ENCODE results near the gene PRPF8. TPM values are rescaled to one million over a fixed set of nuclear protein-coding genes. Genes with fewer than 3 reads are reported as not detected.
A peak's percentile ranks its signal among the peaks of the same experiment; 100 is the strongest.
"Not testable (repeated sequence)": the region's sequence is repeated elsewhere in the genome, so short reads cannot be mapped to it uniquely, and the experiment has no call there.

PRPF8 gene
- total RNA-seq, 2 donors from 2014 or later: 332 to 390 TPM

DNA sequence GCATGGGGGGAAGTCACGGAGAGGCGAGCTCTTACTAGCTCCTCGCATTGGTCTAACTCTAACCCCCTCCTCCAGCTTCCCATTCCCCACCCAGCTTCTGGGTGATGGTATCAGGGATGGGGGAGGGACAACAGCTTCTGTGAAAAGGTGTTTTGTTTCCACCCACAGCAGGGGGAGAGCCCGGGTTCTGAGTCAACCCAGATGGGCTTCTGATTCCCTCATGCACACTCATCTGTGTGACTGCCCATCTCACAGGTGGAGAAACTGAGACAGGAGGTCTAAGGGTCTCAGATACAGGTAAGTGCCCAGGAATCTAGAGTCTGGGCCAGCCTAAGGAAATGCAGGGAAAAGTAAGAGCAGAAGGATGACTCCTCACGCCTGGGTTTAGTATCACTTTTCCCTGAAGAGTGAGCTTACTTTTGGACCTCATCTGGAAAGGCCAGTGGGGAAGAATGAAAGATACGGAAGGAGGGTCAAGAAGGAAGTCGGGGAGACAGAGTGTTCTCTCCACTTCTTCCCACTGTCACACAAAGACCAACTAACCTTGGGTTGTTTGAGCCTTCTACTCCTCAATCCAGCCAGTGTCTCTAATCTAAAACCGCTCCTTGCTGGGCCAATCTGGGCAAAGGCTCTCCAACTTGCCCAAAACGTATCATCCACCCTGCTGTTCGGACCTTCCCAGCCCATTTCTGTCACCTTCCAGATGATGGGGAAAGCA, 28.7 kb upstream of the PRPF8 start:
- DNase-seq (no peak), ATAC-seq (replicated peaks in 1 of 2) (no peak)
- peaks cover 29% of the 10 kb centered on the region for H3K27me3 Mint-ChIP-seq (ENCODE audit: low read depth)
- H3K9me3 Mint-ChIP-seq: no peaks in the 10 kb centered on the region
- peak overlapping the region in 1 of 2 donors; percentile 31 for H3K4me3 Mint-ChIP-seq
- H3K36me3 Mint-ChIP-seq (ENCODE audit: insufficient read depth in 2 of 2): peaks cover 0 to 7% of the 10 kb centered on the region in 2 donors
- H3K27ac Mint-ChIP-seq: no peak overlapping the region
- peaks cover 47% of the 10 kb centered on the region for H3K4me1 Mint-ChIP-seq (ENCODE audit: low read depth)

GRCh38 chr17:1712271-1712670, 27.6 kb upstream of the PRPF8 start:
- peaks cover 35% of the 10 kb centered on the region for H3K27me3 Mint-ChIP-seq (ENCODE audit: low read depth)
- H3K4me1 Mint-ChIP-seq (ENCODE audit: low read depth): peaks cover 38% of the 10 kb centered on the region
- no peak for ATAC-seq (replicated peaks in 1 of 2)
- no peak for DNase-seq
- no peaks in the 10 kb centered on the region for H3K9me3 Mint-ChIP-seq
- H3K27ac Mint-ChIP-seq: no peak overlapping the region
- peak overlapping the region in 1 of 2 donors; percentile 78 for H3K4me3 Mint-ChIP-seq
- peaks cover 0 to 7% of the 10 kb centered on the region in 2 donors for H3K36me3 Mint-ChIP-seq (ENCODE audit: insufficient read depth in 2 of 2)

GRCh38 chr17:1711804-1712203, 27.1 kb upstream of the PRPF8 start:
- H3K27me3 Mint-ChIP-seq (ENCODE audit: low read depth): peaks cover 37% of the 10 kb centered on the region
- ATAC-seq (replicated peaks in 1 of 2) (no peak), DNase-seq (no peak)
- H3K4me3 Mint-ChIP-seq: peak overlapping the region; percentile 76 to 78
- H3K27ac Mint-ChIP-seq: peak overlapping the region; percentile 75
- no peaks in the 10 kb centered on the region for H3K9me3 Mint-ChIP-seq
- H3K4me1 Mint-ChIP-seq (ENCODE audit: low read depth): peaks cover 35% of the 10 kb centered on the region
- H3K36me3 Mint-ChIP-seq (ENCODE audit: insufficient read depth in 2 of 2): peaks cover 0 to 4% of the 10 kb centered on the region in 2 donors

- ATAC-seq (replicated peaks in 1 of 2): no peak
- Mint-ChIP-seq H3K4me3 (peak overlapping the region; percentile 76 to 78), H3K27me3 (ENCODE audit: low read depth) (peaks cover 37% of the 10 kb centered on the region), H3K27ac (peak overlapping the region; percentile 75), H3K36me3 (ENCODE audit: insufficient read depth in 2 of 2) (peaks cover 0 to 2% of the 10 kb centered on the region in 2 donors), H3K4me1 (ENCODE audit: low read depth) (peaks cover 35% of the 10 kb centered on the region), H3K9me3 (no peaks in the 10 kb centered on the region)
- DNase-seq: no peak
Measured at GRCh38 chr17:1710807-1711553, 26.3 kb upstream of the PRPF8 start.

- Mint-ChIP-seq H3K36me3 (ENCODE audit: insufficient read depth in 2 of 2) (peaks cover 0 to 2% of the 10 kb centered on the region in 2 donors), H3K4me3 (peak within 1 kb of the TSS; percentile 76 to 78), H3K27me3 (ENCODE audit: low read depth) (peaks cover 42% of the 10 kb centered on the region), H3K27ac (peak within 1 kb of the TSS; percentile 75), H3K9me3 (no peaks in the 10 kb centered on the region), H3K4me1 (ENCODE audit: low read depth) (peaks cover 34% of the 10 kb centered on the region)
- ATAC-seq (replicated peaks in 1 of 2) (peak; percentile 46 to 60), DNase-seq (peak; percentile 27 to 53)
Measured at GRCh38 chr17:1709971-1710806, 25.5 kb upstream of the PRPF8 start, which contains the start of gene TLCD2. TLCD2 (minus strand) TSS chr17:1710377; CDS start chr17:1710242, 135 bp downstream.

GRCh38 chr17:1709403-1709951, 24.8 kb upstream of the PRPF8 start:
- ATAC-seq (replicated peaks in 1 of 2) (no peak), DNase-seq (no peak)
- Mint-ChIP-seq H3K36me3 (ENCODE audit: insufficient read depth in 2 of 2) (peaks cover 0 to 2% of the 10 kb centered on the region in 2 donors), H3K4me3 (peak overlapping the region; percentile 25 to 68), H3K27me3 (ENCODE audit: low read depth) (peaks cover 42% of the 10 kb centered on the region), H3K27ac (no peak overlapping the region), H3K4me1 (ENCODE audit: low read depth) (peaks cover 27% of the 10 kb centered on the region), H3K9me3 (no peaks in the 10 kb centered on the region)

DNA sequence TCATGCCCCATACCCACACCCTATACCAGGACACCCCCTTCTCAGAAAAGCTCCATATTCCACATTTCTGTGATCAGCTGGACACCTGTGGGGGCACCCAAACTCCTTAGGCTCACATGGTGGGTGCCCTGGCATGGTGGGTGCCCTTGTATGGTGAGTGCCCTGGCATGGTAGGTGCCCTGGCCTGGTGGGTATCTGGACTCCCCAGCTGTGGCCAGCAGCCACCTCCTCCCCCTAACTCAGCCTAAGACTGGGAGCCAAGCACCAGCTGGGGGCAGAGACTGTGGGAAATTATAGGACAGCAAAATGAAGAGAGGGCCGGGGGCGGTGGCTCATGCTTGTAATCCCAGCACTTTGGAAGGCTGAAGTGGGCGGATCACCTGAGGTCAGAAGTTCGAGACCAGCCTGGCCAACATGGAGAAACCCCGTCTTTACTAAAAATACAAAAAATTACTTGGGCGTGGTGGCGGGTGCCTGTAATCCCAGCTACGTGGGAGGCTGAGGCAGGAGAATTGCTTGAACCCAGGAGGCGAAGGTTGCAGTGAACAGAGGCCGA, 24.2 kb upstream of the PRPF8 start:
- not testable (repeated sequence) for ATAC-seq (replicated peaks in 1 of 2); H3K9me3 Mint-ChIP-seq; H3K27ac Mint-ChIP-seq; H3K36me3 Mint-ChIP-seq (ENCODE audit: insufficient read depth in 2 of 2); DNase-seq
- H3K4me1 Mint-ChIP-seq (ENCODE audit: low read depth): peaks cover 21% of the 10 kb centered on the region
- peak overlapping the region; percentile 32 to 68 for H3K4me3 Mint-ChIP-seq
- peaks cover 42% of the 10 kb centered on the region for H3K27me3 Mint-ChIP-seq (ENCODE audit: low read depth)

GRCh38 chr17:1707107-1707506, 22.4 kb upstream of the PRPF8 start:
- DNase-seq: no peak
- Mint-ChIP-seq H3K4me3 (no peak overlapping the region), H3K9me3 (no peaks in the 10 kb centered on the region), H3K36me3 (ENCODE audit: insufficient read depth in 2 of 2) (no peaks in the 10 kb centered on the region), H3K27ac (no peak overlapping the region), H3K4me1 (ENCODE audit: low read depth) (peaks cover 8% of the 10 kb centered on the region), H3K27me3 (ENCODE audit: low read depth) (peaks cover 42% of the 10 kb centered on the region)
- ATAC-seq (replicated peaks in 1 of 2): no peak

DNA sequence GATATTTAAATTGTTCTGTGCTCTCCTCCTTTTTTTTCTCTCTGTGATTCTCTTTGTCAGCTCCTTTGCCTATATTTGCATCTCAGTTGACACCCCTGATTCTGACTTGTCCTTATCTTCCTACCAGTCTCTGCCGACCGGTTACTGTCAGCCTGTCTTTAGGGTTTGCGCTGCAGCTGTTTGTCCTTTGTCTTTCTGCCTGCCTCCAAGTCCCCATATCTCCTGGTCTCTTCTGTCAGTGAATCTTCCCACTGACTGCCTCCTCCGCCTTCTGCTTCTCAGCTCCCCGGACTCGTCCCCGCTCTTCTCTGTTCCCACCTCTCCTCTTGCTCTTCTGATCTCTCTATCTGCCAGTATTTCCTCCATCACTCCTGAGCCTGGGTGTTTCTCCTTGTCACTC, 20.3 kb upstream of the PRPF8 start:
- H3K27ac Mint-ChIP-seq: no peak overlapping the region
- H3K4me3 Mint-ChIP-seq: no peak overlapping the region
- H3K9me3 Mint-ChIP-seq: no peaks in the 10 kb centered on the region
- peaks cover 27% of the 10 kb centered on the region for H3K27me3 Mint-ChIP-seq (ENCODE audit: low read depth)
- DNase-seq (no peak), ATAC-seq (replicated peaks in 1 of 2) (no peak)
- H3K36me3 Mint-ChIP-seq (ENCODE audit: insufficient read depth in 2 of 2): no peaks in the 10 kb centered on the region
- no peaks in the 10 kb centered on the region for H3K4me1 Mint-ChIP-seq (ENCODE audit: low read depth)

- no peak for ATAC-seq (replicated peaks in 1 of 2)
- Mint-ChIP-seq H3K27me3 (ENCODE audit: low read depth) (peaks cover 19% of the 10 kb centered on the region), H3K36me3 (ENCODE audit: insufficient read depth in 2 of 2) (no peaks in the 10 kb centered on the region), H3K4me3 (no peak overlapping the region), H3K9me3 (no peaks in the 10 kb centered on the region), H3K4me1 (ENCODE audit: low read depth) (no peaks in the 10 kb centered on the region), H3K27ac (no peak overlapping the region)
- DNase-seq: no peak
Measured at GRCh38 chr17:1703063-1703462, 18.4 kb upstream of the PRPF8 start.

DNA sequence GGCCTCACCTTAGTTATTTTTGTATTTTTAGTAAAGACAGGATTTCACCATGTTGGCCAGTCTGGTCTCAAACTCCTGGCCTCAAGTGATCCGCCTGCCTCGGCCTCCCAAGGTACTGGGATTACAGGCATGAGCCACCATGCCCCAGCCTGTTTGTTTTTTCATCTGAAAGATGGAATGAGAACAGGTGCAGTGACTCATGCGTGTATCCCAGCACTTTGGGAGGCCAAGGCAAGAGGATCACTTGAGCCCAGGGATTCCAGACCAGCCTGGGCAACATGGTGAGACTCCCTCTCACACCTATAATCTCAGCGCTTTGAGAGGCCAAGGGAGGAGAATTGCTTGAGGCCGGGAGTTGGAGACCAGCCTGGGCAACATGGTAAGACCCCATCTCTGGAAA, 15.2 kb upstream of the PRPF8 start:
- H3K36me3 Mint-ChIP-seq (ENCODE audit: insufficient read depth in 2 of 2); H3K4me1 Mint-ChIP-seq (ENCODE audit: low read depth); ATAC-seq (replicated peaks in 1 of 2); DNase-seq; H3K4me3 Mint-ChIP-seq; H3K27ac Mint-ChIP-seq; H3K9me3 Mint-ChIP-seq; H3K27me3 Mint-ChIP-seq (ENCODE audit: low read depth): not testable (repeated sequence)

GRCh38 chr17:1697681-1698080, 13.0 kb upstream of the PRPF8 start:
- DNase-seq (no peak), ATAC-seq (replicated peaks in 1 of 2) (no peak)
- no peak overlapping the region for H3K4me3 Mint-ChIP-seq
- H3K4me1 Mint-ChIP-seq (ENCODE audit: low read depth): no peaks in the 10 kb centered on the region
- H3K9me3 Mint-ChIP-seq: no peaks in the 10 kb centered on the region
- no peaks in the 10 kb centered on the region for H3K36me3 Mint-ChIP-seq (ENCODE audit: insufficient read depth in 2 of 2)
- H3K27me3 Mint-ChIP-seq (ENCODE audit: low read depth): peaks cover 7% of the 10 kb centered on the region
- H3K27ac Mint-ChIP-seq: no peak overlapping the region
